HG03378 (cell line): ENCODE data around the gene PACRG.

Experiments
- ATAC-seq: cut with Tn5 transposase; IDR thresholded peaks from one replicate; pipeline ENCODE4 v1.9.1; 2021; ENCODE audit warnings: mild to moderate bottlenecking, moderate library complexity; ENCODE audit not compliant: unreplicated experiment

The PACRG gene

GRCh38 chr6:162773996-162774395 is 46.2 kb downstream of the PACRG start:
- no peak for ATAC-seq

DNA sequence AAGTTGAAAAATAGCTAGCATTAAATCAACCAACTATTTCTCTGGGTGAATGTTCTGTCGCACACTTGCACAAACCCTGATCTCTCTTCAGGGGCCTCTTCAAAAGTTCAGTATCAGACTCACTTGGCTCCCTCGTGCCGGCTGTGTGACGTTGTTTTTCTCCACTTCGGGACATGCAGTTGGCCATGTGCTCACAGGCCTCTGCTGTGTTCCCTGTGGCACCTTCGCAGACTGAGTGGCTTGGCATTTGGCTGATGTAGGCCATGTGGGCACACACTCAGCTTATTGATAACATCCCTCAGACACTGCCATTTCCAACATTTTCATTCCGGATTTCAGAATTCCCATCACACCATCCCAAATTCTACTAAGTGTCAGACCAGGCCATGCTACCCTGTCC is 49.3 kb downstream of the PACRG start:
- ATAC-seq: no peak

DNA sequence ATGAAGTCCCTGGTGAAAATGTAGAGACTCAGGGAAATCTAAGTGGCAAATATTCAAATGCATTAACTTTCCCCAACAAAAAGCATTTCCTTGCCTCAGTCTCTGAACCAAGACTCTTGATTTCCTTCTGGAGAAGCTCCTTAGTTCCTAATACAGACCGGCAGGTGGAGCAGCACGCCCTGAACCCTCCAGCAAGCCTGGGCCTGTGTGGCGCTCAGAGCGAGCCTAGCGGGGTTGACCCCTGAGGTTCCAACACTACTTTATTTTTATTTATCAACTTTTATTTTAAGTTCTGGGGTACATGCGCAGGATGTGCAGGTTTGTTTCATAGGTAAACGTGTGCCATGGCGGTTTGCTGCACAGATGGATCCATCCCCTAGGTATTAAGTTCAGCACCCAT is 50.8 kb downstream of the PACRG start:
- no peak for ATAC-seq

DNA sequence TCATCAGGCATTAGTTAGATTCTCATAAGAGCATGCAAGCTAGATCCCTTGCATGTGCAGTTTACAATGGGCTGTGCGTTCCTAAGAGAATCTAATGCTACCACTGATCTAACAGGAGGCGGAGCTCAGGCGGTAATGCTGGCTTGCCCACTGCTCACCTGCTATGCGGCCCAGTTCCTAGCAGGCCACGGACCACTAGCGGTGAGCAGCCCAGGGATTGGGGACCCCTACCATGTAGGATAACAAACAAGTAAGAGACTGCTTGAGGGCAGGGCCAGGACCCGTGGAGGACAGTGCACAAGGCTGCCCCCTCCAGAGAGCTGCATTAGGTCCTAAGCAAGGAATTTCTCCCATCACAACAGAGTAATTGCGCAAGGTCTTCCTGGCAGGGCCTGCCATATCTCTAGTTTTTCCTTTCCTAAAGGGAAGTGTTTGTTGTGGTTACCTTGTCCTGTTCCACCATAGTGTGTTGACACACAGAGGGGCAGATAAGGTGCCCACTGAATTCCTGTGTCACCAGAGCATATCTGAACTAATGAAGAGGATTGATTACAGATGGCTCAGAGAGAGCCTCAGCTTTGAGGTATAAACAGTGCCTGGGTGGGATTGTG is 58.0 kb downstream of the PACRG start:
- ATAC-seq: no peak

DNA sequence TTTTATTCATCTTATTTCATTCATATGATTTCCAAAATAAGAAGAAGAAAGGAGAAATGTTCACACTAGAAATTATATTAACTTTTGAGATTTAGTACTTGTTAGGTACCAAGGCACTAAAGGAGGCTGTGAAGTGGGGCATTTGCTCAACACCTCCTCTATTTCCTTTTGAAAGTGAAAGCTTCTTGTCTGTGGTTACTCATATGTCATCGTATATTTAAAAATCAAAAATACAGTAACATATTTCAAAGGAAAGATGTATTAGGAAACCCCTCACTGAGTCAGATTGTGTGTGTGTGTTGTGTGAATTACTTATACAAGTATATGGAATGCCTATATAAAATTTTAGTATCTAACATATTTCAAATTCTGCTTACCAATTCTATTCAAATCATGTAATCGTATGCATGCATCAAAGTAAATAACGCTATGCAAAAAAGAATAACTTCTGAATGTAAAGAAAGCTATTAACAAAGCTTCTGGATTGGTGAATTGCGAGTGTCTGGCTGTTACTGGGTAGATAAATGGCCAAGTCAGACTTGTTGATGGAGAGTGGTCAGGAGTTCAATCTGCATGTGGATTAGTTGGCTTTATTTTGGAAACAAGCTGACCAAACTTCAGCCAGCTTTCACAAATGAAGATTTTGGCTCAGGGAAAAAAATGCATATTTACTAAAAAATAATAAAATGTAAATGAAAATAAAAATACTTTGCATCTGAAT is 70.9 kb downstream of the PACRG start:
- ATAC-seq: no peak

GRCh38 chr6:162814426-162814973 is 86.7 kb downstream of the PACRG start:
- no peak for ATAC-seq

DNA sequence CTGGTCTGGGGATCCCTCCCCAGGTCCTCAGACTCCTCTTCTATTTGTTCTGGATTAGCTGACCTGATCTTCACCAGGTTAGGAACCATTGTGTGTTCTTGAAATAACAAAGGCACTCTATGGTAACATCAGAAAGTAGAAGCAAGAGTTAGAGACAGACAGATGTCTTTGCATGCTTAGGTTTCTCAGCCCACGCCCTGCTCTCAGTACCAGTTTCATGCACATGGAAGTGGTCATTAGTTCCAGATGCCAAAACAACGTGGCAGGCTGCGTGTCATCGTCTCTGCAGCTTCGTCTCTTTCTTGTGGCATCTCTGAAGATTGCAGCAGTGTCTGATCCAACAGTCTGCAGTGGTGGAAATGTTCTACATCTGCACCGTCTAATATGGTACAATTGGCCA is 89.4 kb downstream of the PACRG start:
- ATAC-seq: no peak

GRCh38 chr6:162819284-162819683 is 91.5 kb downstream of the PACRG start:
- no peak for ATAC-seq

DNA sequence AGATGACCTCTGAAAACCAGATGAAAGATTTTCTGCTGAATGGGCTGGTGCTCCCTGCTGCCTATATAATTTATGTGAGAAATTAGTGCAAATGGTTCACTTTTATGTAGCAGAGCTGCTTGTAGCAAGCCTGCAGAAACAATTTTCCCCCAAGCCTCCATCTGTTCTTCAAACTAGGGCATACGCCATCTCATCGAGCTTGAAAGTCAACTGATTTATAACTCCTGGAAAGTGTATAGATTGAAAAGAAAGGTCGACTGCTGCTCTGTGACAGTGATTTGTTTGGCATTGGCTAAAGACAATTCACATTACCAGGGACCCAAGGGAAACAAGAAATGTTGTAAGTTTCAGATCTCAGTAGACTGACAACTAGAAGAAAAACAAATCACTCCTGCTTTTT is 93.3 kb downstream of the PACRG start:
- ATAC-seq: no peak

DNA sequence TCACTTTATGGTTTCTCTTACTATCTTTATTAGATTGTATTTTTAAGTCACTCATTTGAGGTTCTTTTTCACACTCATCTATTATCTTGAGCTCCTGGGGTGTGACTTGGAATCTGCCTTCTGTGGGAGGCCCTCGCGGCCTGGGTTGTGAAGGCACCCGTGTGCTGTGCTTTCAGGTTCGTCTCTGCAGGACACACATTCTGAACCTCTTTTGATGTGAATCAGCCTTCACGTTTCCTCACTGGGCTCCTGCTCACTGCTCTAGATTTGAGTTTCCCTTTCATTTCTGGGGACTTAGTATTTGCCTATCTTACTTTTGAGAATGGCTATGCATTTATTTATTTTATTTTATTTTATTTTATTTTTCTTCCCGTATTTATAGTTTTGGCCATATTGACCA is 97.8 kb downstream of the PACRG start:
- no peak for ATAC-seq

DNA sequence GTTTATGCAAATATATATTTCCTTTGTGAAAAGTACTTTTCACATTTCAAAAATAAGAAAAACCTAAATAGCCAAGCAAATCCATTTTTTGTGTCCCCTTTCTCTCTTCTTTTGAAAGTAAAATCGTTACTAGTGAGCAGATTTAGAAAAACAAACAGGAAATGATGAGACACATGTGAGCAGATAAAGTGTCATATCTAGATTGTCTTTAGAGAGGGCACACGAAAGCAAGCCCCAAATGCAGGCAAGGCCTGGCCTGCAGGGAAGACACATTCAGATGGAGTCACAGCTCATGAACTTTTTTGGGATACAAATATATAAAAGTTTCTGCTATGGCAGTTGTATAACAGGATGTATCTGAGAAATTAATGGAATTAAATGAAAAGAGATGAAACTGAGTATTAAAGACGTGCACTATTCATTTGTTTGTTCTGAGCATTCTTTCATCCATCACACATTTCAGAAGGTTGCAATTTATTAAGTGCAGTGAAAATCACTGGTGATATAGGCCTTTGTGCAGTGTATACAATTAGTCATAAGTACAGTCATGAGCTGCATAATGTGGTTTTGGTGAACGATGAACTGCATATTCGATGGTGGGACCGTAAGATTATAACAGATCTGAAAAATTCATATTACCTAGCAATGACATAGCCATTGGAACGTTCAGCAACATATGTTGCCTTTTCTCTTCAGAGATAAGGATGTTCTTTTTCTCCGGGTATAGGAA is 101.4 kb downstream of the PACRG start:
- ATAC-seq: no peak

GRCh38 chr6:162833776-162834175 is 106.0 kb downstream of the PACRG start:
- no peak for ATAC-seq

DNA sequence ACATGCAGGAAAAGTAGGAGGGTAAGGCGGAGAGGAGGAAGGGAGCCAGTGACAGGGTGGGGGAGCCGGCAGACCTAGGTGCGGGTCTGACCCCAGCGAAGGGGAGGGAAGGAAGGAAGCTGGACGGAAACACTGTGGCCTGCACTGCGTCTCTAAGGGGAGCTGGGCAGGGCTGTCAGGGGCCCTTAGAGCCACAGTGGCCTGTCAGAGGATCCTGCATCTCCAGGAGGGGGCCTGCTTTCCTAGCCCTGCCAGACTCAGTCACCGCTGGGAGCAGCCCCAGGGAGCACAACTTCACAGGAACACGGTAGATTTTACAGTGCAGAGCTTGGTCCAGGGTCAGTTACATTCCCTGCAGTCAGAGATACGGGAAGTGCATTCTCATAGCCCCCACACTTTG is 118.2 kb downstream of the PACRG start:
- no peak for ATAC-seq

GRCh38 chr6:162846723-162847122 is 118.9 kb downstream of the PACRG start:
- no peak for ATAC-seq

- no peak for ATAC-seq
These were observed 121.5 kb downstream of the PACRG start for GRCh38 chr6:162849269-162849668.

GRCh38 chr6:162852192-162852591 is 124.4 kb downstream of the PACRG start:
- ATAC-seq: no peak

GRCh38 chr6:162852840-162853577 is 125.2 kb downstream of the PACRG start:
- ATAC-seq: no peak

DNA sequence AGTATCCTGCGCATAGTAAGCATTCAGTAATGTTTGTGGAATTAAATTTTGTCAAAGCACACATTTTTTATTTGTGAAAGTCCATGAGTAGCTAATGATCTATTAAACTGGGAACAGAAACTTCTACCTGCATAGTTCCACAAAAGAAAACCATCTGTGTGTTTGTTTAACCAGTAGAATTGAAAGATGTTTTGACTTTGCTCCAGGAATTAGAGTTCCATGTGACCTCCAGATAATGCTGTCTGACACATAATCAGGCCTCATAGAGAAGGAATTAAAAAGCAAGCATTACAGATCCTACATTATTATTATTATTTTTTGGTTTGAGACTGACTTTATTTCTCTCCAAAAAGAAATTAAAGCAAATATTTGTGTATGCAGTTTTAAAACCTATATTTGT is 126.5 kb downstream of the PACRG start:
- ATAC-seq: no peak

DNA sequence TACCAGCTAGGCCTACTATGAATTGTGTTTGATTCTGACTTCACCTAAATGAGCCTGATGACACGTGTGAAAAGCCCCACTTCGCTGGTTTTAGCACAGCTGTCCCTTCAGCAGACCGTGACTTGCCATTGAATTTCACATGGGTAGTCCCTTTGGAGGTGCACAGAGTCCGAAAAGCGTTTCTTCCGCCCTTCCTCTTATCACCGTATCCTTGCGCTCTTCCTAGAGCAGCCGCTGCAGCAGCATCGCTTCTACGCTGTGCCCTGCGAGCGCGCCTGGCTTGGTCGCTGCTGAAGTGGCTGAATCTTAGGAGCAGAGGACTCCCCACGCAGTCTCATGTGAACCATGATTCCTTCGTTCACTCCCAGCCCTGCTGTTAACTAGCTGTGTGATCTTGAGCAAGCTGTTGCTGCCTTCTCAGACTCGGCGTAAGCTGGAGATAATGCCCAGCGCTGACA is 127.0 kb downstream of the PACRG start:
- no peak for ATAC-seq

DNA sequence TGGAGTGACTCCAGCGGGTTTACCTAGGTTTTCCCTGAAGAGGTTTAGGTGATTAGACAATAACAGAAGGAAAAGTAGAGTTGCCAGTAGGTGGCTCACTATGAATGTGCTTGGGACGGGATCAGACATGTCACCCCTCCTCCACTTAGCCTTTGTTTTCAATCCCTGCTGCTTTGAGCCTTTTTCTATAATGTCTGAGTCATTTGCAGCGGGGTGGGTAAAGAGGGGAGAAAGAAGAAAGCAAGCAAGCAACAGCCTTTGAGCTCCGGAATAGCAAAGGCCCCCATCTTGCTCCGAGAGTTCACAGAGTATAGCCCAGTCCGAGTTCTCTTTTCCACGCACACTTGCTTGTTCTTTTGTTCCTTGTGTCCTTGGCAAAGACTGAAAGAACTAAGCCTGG is 129.1 kb downstream of the PACRG start:
- ATAC-seq: no peak

- no peak for ATAC-seq
These were observed 129.6 kb downstream of the PACRG start for GRCh38 chr6:162857326-162857725.
